Stimulated activated CD8-positive, alpha-beta memory T cell treated with anti-CD3 and anti-CD28 coated beads, Interleukin-2, amount 100 ng/mL, for 1 hour (primary cell): ENCODE data around the gene PKN3.
"Not testable (repeated sequence)": the region's sequence is repeated elsewhere in the genome, so short reads cannot be mapped to it uniquely, and the experiment has no call there.

Experiments used
- DNase-seq, 2 donors: peaks; one replicate each; pipeline ENCODE4 v3.0.0-alpha.2; 2020; ENCODE audit warnings: low read depth in 2 of 2

PKN3 gene

GRCh38 chr9:128702445-128702948 is at the start of gene PKN3:
Gene PKN3, plus strand, starts transcription at chr9:128702503. Its CDS starts 413 bp downstream, at chr9:128702916.
- DNase-seq = peak; percentile 69 to 78

- no peak for DNase-seq
These were observed 48.4 kb upstream of the PKN3 start for GRCh38 chr9:128653908-128654307.

DNA sequence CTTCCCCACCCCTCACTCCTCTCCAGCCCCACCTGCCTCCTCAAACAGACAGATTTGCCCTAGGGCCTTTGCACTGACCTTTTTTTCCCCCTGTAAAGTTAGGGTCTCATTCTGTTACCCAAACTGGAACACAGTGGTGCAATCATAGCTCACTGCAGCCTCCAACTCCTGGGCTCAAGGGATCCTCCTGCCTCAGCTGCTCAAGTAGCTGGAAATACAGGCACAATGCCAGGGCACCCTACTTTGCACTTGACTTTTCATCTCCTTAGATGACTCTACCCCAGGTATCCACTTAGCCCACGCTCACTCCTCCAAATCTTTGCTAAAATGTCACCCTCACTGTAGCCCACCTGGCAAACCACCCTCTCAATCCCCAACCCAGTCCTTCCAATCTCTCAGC is 47.8 kb upstream of the PKN3 start:
- no peak for DNase-seq

GRCh38 chr9:128656416-128657343 is 45.6 kb upstream of the PKN3 start, which contains the start of gene DYNC2I2:
Gene DYNC2I2, minus strand, starts transcription at chr9:128656847. Its CDS starts 121 bp downstream, at chr9:128656726.
- DNase-seq = peak; percentile 93 to 95

- DNase-seq = no peak
These were observed 45.0 kb upstream of the PKN3 start for GRCh38 chr9:128657344-128657704.

GRCh38 chr9:128657796-128658195 is 44.5 kb upstream of the PKN3 start:
- DNase-seq = no peak

GRCh38 chr9:128666481-128666941 is 35.8 kb upstream of the PKN3 start:
- DNase-seq = not testable (repeated sequence)

DNA sequence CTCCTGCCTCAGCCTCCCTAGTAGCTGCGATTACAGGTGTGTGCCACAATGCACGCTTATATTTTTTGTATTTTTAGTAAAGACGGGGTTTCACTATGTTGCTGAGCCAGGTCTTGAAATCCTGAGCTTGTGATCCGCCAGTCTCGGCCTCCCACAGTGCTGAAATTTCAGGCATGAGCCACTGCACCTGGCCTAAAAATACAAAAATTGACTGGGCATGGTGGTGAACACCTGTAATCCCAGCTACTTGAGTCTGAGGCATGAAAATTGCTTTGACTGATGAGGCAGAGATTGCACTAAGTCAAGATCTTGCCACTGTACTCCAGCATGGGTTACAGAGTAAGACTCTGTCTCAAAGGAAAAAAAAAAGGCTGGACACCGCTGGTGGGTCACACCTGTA is 32.5 kb upstream of the PKN3 start:
- no peak for DNase-seq

- no peak for DNase-seq
These were observed 26.9 kb upstream of the PKN3 start for GRCh38 chr9:128675382-128675781.

- DNase-seq = no peak
These were observed 24.5 kb upstream of the PKN3 start for GRCh38 chr9:128677794-128678193.

- DNase-seq = peak in 1 of 2 donors; percentile 16
These were observed 18.8 kb upstream of the PKN3 start for GRCh38 chr9:128683340-128684064.

DNA sequence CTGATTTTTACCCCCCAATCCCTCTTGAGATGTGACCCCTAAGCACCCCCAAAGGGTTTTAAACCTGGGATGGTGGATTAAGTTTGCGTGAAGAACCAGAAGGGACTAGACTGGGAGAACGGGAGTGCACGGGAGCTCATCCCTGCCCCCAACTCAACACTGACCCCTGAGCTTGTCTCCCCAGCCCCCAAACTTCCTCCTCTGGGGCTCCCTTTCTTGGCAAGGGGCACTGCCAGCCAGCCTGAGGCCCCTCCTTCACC is 18.3 kb upstream of the PKN3 start:
- no peak for DNase-seq

DNA sequence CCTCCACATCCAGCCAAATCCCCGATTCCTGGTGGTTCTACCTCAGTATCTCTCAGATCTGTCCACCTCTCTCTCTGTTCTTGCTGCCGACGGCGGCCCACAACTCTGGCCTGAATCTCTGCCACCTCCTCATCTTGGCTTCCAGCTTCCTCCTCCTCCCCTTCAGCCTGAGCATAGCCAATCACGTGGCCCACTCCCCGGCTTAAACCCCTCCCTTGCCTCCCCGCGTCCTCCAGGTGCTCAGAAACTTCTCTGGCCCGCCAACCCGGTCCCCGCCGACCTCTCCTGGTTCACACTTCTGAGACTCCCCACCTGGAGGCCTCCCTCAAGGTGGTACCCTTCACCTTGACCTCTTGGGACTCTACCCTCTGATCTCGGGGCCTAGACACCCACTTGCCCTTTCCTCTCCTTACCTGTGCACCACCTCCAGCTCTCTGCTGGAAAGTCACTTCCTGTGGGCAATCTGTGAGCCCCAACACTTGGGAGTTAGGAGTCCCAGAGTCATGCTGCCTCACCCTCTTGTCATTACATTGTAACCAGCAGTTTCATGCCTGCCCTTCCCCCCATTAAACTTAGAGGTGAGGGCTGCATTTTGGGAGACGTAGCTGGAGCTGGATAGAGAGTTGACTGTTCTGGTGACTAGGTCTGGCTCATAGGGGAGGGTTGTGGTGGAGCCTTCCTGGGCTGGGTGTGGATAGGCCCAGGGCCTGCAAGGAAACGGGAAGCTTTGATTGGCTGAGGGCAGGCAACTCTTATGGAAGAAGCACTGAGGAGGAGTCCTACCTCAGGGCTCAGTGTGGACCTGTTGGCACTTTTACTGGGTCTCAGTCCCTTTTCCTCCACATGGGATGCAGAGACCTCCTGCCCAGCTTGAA is 17.7 kb upstream of the PKN3 start:
- DNase-seq = peak; percentile 39 to 51

GRCh38 chr9:128685636-128686489 is 16.4 kb upstream of the PKN3 start:
- DNase-seq = peak in 1 of 2 donors; percentile 13

DNA sequence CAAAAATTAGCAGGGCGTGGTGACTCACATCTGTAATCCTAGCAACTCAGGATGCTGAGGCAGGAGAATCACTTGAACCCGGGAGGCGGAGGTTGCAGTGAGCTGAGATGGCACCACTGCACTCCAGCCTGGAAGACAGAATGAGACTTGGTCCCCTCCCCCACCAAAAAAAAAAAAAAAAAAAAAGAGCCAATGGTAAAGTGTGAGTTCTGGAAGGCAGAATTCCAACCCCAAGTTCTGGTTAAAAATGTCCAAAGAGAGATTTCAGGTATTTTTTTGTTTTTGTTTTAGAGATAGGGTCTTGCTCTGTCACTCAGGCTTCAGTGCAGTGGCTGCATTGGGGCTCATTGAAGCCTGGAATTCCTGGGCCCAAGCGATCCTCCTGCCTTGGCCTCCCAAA is 14.8 kb upstream of the PKN3 start:
- no peak for DNase-seq

GRCh38 chr9:128688501-128689292 is 13.6 kb upstream of the PKN3 start, which contains the start of gene SET:
Gene SET, plus strand, starts transcription at chr9:128689222. Its CDS starts 361 bp downstream, at chr9:128689583.
- peak; percentile 80 to 90 for DNase-seq

DNA sequence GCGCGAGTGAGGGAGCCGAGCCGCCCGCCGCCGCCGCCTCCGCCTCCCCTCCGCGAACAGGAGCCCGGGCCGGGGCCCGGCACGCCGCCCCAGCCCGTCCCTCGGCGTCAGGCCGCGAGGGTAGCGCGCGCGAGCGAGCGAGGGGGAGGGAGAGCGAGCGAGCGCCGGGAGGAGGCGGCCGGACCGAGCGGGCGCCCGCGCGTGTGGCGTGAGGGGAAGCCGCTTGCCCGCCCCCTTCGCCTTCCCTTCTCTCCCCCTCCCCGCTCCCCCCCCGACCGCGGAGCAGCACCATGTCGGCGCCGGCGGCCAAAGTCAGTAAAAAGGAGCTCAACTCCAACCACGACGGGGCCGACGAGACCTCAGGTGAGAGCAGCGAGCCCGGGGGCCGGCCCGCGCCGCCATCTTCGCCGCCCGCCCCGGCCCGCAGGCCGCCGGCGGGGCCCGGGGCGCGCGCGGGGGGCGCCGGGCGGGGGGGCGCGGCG is 13.0 kb upstream of the PKN3 start:
- peak; percentile 32 to 47 for DNase-seq

DNA sequence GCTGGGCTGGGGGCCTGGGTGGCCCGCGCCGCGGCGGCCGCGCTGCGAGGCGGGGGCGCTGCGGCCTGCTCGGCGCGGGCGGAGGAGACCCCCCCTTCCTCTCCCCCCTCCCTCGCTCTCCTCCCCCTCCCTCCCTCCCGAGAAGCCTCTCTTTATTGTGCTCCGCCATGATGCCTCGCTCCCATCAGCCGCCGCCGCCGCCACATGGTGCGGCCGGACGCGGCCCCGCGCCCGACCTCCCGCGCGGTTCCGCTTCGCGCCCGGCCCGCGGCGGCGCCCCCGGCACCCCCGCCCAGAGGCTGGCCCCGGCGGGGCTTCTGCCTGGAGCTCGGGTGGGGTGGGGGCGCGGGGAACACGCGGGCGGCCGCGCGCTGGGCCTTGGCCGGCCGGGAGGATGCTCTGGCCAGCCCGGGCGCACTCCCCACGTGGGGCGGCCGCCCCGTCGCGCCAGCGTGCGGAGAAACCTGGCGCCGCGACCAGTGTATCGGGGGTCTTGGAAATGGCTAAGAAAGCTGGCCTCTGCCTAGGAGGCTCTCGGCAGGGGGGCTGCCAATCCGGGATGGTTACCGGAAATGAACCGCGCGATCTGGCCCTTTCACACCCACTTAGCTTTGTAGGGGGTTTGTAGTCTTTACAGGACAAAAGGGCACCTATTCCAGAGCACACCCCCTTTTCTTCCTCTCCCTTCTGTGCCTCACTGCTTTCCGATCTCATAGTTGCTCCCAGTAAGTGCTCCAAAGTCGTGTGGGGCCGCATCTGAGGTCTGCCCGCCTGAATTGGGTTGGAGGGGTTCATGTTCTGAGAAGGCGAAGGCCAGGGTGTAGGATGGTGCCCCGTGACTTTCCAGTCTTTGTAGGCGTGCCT is 12.3 kb upstream of the PKN3 start:
- peak in 1 of 2 donors; percentile 35 for DNase-seq

DNA sequence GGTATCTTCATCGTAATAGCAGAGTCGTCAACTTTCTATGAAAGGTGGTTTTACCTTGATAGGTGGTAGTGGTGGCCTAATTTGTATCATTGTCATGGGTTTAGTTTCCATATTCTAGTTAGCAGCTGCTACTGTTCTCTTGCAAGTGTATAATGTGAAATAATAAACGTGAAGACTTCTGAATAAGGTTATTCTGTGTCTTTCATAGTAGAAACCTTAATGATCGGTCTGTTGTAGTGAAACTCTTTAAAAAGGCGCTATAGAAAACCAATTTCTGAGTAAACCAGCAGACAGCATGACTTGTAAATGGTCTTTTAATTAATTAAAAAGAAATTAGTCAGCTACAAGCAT is 11.6 kb upstream of the PKN3 start:
- no peak for DNase-seq
